ENCODE results near the gene VENTX.
A peak's percentile ranks its signal among the peaks of the same experiment; 100 is the strongest.
"Not testable (repeated sequence)": the region's sequence is repeated elsewhere in the genome, so short reads cannot be mapped to it uniquely, and the experiment has no call there.

Gene VENTX

DNA sequence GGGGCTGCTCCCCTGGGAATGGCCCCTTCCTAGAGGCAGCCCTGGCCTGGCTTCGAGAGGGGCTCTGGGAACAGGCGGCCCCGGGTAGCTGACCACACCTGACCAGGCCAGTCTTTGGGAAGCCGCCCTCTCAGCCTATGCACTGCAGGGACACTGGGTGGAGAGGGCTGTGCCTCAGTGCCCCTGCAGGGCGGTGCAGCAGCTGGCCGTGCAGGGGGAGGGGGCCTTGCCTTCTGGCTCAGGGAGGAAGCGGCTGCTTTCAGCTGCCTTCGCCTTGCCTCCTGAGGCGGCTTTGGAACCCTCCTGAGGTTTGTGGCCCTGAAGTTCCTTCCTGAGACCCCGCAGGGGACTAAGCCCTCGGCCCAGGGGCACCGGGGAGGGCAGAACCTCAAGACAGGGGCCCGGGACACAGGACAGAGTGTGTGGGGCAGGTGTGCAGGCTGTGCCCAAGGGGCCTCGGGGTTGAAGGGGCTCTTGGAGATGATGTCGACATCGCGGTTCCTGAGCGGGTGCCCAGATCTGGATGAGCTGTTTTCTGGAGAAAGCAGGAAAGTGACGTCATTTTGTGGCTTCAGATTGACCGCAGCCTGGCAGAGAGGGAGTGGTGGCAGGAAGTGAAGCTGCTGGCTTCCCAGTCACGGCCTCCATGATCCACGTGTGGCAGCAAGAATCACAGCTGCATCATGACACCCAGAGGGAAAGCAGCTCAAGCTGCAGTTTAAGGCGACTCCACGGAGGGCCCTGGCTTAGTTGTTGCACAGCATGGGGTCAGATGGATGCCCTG is 21.4 kb downstream of the VENTX start:
- DNase-seq, result peak; percentile 98

DNA sequence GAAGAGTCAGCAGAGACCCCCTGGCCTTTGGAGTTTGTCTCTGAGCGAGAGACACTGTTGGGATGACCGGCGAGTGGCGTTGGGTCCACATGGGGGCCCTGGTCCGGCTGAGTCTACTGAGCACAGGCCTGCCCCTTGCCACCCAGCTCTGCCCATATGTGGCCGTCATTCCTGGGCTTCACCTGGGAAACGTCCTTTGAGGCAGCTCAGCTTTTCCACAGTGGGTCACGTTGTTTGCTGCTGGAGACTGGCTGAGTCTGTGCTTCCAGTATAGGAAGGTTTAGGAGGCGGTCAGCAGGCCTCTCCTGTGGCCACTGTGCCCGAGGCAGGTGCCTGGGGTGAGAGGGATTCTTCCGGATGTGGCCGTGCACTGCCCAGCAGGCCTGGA is 21.9 kb downstream of the VENTX start:
- DNase-seq, result no peak

DNA sequence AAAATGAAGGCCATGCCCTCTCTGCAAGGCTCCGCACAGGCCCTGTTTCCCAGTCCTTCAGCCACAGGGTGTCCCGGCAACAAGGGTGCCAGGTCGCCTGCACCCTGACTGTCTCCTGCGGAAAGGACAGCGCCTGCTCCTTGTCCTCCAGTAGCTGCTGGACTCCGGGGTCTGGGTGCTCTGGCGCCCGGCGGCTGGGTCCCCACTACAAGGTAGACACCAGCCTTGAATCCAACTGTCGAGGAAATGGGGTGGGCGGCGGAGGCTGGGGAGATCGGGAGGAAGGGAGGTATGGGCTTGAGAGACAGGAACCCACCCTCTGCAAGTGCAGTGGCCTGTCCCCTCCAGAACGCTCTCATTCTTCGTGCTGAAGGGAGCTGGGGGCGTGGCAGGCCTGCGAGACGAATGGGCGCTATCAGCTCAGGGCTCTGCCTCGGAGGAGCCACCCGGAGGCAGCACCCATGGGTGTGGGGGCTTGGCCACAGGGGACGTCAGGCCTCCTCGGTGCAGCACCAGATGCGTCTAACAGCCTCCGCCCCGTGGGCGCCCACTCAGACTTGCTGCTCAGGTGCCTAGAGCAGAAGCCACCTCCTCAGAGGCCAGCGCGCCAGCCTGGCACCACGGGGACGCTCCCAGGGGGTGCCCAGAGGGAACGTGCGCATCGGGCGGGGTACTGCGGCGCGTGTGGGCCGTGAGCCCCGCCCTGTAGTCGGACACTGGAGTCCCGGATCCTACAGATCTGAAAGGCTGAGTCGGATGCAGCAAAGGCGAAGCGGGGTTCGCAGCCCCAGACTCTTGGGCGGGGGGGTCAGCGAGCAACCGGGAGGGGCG is 23.5 kb downstream of the VENTX start:
- peak; percentile 16 for DNase-seq

DNA sequence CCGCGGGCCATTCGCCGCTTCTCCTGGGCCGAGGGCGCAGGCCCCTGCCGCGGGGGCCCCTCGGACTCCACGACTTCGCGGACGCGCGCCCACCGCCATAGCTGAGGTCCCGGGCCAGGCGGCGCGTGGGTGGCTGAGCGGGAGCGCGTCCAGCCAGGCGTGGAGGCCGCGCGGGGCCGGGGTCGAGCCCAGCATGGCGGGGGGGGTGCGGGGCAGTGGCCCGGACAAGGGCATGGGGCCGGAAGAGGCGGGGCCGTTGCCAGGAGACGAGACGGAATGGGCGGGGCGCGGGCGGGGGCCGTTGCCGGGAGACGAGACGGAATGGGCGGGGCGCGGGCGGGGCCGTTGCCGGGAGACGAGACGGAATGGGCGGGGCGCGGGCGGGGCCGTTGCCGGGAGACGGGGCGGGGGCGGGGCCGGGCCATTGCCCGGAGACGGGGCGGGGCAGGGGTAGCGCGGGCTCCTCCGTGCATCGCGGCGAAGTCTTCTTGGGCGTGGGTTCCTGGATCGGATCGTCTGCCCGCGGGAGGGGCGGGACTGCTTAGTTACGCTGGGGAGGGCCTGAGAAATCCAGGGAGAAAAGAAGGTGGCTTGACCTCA is 24.2 kb downstream of the VENTX start:
- peak; percentile 75 for DNase-seq

DNA sequence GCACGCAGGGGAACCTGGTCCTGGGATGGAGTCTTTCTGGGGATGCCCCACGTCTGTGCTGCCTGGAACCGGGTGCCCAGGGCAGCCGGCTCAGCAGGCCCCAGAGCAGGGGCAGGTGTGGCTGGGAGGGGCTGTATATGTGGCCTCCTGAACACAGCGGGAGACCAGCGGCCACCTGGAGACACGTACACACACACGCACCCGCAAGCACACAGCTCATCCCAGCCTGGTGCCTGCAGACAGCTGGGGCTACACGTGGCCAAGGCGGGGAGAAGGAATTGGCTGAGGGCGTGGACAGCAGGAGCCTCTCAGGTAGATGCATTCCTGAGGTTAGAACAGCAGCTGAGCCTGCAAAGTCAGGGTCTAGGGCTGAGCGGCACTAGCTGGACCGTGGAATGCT is 25.0 kb downstream of the VENTX start:
- no peak for DNase-seq

DNA sequence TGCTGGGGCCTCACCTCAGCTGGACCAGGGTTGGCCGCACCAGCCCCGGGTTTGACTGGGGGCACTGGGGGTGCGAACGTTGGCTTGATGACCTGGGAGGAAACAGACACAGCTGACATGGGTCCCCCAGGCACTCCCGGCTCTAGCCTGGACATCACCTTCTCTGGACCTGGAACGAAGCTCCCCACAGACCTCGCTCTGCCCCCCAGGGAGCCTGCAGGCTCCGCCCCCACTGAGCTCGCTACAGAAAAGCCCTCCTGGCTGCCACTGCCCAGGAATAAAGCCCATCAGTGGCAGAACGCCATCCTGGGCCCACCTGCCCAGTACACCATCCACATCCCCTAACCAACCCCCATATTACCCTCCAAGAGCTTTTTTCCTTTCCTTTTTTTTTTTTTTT is 26.0 kb downstream of the VENTX start:
- no peak for DNase-seq

DNA sequence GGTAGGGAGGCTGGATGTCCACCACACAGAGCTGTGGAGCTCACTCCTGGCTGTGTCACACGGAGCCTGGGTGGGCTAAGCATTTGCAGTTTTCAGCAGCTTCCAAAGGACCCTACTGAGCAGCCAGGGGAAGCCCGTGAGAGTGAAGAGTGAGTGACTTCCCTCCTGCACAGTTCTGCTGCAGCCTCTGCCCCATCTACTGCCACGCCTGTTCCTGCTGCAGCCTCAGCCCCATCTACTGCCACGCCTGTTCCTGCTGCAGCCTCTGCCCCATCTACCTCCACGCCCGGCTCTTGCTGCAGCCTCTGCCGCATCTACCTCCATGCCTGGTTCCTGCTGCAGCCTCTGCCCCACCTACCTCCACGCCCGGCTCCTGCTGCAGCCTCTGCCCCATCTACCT is 26.8 kb downstream of the VENTX start:
- DNase-seq, result no peak

DNA sequence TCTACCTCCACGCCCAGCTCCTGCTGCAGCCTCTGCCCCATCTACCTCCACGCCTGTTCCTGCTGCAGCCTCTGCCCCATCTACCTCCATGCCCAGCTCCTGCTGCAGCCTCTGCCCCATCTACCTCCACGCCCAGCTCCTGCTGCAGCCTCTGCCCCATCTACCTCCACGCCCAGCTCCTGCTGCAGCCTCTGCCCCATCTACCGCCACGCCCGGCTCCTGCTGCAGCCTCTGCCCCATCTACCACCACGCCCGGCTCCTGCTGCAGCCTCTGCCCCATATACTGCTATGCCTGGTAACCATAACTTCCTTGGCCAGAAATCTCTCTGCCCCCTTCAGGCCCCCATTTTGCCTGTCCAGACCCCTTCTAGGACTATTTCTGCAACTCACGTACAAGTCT is 27.4 kb downstream of the VENTX start:
- not testable (repeated sequence) for DNase-seq

DNA sequence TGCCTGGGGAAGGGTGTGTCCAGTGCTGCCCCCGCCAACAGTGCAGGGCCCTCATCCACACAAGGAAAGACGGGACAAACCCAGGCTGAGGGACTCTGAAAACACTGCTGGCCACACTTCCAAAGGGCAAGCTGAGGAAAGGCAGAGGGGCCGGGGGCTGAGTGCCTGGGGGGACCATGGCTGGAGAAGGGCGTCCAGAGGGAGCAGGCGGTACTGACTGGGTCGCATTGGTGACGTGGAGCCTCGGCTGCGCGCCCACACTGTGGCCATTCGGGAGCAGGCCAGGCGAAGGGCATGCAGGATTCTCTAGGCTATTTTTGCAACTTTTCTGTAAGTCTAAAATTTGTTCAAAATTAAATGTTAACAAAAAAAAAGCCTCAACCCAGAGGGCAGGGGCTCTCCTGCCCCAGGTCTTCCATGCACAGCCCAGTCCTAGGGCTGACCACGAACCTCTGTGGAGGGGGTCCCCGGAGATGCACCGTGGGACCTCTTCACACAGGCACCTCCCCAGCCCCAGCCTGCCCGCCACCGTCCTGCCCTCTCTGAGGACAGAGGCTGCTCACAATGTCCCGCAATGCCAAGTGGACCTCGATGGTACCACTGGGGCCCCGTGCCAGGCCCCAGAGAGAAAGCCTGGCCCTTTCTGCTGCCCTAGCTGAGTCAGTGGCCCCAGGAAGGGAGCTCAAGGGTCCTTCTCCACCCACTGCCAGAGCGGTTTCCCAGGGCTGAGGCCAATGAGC is 28.6 kb downstream of the VENTX start:
- DNase-seq, result no peak

DNA sequence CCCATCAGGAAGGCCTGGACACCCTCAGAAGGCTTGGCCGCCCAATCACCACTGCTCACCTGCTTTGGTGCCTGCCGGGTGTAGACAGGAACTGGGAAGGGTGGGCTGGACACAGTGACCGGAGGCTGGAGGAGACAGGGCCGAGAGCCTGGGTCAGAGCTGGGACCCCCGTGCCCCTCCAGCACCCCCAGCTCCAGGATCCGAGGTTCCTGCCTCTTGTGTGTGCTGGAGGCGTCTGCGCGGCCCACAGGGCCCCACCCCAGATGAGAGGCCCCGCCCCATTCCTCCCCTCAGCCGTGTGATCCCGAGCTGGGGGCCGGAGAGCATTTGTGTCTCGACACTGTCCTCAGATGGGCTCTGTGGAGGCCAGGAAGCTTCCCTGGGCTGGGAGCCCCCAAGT is 29.6 kb downstream of the VENTX start:
- DNase-seq, result no peak

DNA sequence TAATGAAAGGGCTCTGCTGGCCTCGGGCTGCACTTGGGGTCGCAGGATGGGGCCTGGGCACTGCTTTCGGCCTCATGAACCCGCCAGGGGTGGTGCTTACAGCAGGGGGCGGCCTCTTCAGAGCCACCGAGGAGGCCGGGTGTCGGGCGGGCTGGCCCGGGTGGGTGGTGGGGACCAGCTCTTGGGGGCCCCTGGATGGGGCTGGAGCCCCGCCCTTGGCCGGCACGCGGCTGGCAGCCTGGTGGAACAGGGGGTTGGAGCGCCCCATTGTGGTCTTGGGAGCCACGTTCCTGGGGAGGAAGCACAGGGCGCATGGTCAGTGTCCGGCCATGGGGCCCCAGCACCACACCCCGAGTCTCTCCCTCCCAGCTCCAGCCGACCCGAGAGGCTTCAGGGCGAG is 30.2 kb downstream of the VENTX start:
- no peak for DNase-seq

DNA sequence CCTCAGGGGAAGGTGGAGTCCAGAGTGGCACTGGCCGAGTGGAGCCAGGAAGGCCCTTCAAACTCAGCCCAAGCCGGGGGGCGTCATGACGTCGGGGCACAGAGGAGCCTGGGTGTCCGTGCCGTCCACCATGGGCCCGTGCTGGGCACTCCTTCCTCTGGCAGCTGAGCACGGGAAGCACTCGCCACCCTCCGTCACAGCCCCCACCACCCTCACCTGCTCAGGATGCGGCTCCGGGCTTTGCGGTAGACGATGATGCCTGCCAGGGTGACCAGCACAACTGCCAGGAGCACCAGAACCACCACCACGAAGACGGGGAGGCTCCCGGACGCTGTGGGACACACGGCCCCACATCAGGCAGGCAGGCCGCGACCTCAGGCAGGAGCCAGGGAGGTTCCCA is 30.9 kb downstream of the VENTX start:
- DNase-seq, result no peak

DNA sequence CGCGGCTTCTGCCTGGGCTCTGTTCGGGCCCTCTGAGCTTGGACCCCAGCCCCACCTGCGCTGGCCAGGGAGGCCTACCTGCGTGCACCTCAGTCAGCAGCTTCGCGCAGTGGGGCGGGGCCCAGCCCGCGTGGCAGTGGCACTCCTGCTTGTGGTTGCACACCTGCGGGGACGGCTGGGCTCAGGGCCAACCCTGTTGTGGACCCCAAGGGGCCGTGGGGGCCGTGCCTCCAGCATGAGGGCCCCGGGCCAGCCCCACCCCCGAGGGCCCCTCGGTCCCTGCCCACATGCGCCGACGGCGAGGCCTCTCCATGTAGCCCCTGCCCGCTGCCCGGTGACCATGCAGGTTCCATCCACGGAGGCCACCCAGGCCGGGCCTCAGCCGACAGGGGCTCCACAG is 31.7 kb downstream of the VENTX start:
- DNase-seq, result no peak

DNA sequence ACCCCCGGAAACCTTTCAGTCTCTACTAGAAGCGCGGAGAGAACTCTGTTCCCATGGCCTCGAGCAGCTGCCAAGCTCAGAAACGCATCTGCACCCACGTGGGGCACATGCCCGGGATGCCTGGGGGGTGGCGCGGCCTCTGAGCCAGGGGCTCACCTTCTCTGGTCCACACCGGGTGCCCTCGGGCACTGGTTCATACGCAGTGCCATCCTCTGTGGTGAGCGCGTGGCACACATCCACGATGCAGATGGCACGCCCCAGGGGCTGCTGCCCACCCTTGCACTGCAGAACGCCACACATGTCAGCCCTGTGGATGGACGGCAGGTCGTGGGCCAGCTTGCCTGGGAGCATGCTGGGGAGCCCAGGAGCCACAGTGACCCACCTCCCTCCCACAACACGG is 32.5 kb downstream of the VENTX start:
- DNase-seq, result no peak

DNA sequence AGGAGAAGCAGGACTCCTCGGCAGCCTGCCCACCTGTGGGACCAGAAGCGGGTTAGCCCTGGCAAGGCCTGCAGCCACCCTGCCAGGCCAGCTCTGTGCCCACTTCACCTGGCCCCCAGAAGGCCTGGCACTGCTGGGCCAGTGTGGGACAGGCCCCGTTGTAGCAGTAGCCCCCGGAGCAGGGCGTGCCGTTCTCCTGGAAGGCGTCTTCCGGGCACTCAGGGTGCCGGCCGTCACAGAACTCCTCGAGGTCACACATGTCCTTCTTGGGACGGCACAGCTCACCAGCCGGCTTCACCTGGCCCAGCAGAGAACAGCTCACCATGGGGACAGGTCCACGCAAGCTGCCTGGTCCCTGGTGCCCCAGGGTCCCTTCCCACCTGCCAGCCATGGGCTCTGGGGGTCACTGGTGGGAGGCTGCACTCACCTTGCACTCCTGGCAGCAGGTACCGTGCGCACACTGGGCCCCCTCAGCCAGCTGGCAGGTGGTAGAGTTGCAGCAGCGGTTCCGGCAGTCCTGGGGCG is 33.2 kb downstream of the VENTX start:
- DNase-seq, result no peak

DNA sequence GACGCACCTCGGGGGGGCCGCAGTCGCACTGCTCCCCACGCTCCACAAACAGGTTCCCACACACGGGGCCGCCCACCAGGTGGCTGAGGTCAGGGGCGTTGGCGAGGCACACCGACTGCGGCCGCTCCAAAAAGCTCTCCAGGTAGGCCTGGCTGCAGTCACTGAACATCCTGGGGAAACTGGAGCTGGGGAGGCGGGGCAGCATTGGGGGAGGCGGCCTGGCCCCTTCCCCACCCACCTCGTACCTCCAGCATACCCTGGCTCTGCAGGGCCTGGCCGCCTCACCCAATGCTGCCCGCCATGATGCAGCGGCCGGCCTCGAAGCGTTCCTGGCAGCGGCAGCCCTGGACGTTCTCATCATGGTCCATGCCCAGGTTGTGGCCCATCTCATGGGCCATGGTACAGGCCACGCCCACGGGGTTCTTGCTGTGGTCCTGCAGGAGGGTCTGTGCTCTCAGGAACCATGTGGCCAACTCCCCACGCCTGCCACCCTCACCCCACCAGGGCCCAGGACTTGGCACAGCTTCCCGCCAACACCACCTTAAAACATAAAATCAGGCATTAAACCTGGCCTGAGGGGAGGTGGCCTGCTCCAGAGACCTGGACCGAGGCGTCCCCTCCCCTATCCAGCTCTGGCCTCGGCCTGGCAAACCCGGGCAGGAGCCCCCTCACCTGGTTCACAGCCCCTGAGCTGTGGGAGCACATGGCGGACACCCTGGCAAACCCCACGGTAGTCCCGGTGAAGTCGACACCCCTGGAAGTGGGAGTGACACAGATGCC is 34.1 kb downstream of the VENTX start:
- DNase-seq, result no peak

DNA sequence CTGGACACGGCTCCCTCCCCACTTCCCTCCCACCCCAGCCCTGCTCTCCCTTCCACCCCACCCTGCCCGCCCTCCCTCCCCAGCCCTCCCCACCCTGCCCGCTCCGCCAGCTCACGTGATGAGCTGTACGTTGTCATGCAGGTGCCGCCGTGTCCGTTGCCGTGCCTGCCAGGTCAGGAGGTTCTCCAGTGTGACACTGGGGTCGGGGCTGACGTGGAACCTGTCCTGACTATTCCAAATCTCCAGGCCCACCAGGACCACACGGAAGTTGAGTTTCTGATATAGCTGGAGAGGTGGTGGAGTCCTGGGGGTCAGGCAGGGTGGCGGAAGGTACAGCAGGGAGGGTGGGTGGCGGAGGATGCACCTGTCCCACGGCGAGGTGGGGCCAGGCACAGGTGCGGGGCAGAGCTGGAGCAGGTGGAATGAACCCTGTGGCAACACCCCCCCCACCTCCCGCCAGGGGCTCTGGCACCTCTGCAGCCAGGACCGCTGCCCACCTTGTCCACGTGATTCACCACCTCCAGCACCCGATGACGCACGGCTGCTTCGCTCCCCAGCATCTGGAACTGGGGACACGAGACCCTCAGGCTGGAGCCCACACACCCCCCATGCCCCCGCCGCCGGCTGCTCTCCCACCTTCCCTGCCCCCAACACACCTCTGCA is 34.8 kb downstream of the VENTX start:
- DNase-seq, result no peak

DNA sequence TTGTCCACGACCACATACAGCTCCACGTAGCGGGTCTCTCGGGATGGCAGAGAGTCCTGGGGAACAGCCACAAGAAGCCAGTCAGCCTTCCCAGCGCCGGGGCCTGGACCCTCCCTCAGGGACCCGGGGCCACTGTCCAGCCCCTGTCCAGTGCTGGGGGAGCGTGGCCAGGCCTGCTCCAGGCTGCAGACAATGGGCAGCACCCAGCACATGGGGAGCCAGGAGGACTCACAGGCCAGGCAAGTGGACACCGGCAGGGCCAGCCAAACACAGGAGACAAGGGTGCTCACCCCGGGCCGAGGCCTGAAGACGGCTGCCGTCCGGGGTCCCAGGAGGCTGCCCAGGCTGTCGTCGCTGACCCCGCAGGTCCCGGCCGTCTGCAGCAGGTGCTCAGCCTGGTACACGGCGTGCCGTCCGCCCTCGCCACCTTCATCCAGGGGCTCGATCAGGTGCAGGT is 35.3 kb downstream of the VENTX start:
- no peak for DNase-seq

DNA sequence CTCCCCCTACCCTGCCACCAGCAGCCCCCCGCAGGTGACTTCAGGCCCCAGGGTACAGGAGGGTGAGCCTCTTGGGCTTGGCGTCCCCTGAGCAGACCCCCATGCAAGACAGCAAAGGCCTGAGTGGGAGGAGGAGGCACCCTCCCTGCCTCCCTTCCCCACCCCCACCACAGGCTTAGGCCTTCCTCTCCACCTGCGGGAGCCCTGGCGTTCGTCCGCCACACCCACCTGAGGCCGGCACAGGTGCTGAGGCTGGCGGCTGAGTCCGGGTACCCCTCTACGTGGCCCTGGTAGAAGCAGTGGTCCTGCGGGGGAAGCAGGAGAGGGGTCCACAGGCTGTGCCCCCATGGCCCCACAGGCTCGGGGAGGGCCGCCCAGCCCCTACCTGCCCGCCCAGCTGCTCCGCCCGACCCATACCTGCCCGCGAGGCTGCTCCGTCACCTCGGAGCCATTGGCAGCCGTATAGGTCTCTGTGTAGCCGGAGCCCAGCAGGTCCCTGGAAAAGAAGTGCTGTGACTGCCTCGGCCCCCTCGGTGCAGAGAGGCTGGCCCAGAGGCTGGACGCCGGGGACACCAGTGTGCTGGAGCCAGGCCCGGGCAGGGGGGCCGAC is 36.0 kb downstream of the VENTX start:
- no peak for DNase-seq

DNA sequence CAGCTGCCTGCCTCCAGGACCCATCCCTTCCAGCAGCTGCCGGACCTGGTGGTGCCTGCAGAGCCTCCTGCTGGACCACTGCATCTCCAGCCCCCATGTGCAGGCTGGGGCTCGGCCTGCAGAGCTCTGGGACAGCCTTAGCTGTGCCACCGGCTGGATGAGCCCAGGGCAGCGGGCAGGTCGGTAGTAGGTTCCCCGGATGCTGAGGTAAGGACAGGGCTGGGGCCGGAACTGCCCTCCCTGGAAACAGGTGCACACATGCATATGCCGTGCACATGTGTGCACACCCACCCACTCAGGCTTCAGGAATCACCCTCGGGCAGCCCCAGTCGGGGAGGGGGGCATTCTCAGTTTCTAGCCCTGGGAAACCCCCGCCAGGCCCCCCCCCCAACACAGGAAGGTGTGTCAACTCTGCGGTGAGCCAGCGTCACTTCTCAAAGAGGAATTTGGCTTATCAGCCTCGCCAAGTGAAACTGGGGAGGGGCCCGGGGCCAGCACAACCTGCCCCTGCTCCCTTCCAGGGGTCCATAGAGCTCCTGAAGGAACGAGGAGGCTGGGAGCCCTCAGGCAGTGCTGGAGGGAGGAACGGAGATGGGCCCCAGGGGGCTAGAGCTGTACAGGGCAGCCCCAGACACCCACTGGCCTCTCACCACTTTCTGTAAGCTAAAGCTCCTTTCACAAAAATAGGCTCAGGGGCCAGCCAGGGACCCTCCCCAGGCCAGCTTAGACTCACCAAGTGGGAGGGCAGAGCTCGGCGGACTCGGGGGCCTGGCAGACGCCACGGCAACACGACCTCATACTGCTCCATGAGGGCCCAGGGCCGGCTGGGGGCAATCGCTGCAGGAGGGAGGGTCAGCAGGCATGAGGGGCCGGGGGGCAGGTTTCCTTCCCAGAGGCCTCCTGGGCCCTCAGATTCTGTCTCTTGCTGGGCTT is 37.4 kb downstream of the VENTX start:
- DNase-seq, result no peak

All from fibroblast of skin of right biceps (primary cell).